NT2/D1 (cell line): ENCODE measurements around the gene C4orf50.

ENCODE experiments used
- DNase-seq: peaks from one replicate; pipeline ENCODE4 v3.0.0-alpha.2; 2011; ENCODE audit warnings: low read depth, low spot score
- H3K27me3 ChIP-seq: 2 replicates; pipeline ENCODE4 v1.6.0; 2011; ENCODE audit warnings: mild to moderate bottlenecking; ENCODE audit not compliant: insufficient read length, insufficient read depth
- H3K36me3 ChIP-seq: 2 replicates; pipeline ENCODE4 v1.6.1; 2011; ENCODE audit warnings: mild to moderate bottlenecking, low read length, mixed read lengths; ENCODE audit not compliant: insufficient read depth, insufficient read length
- H3K4me1 ChIP-seq: 2 replicates; pipeline ENCODE4 v1.5.1; 2011; ENCODE audit not compliant: insufficient read depth, insufficient read length
- H3K4me3 ChIP-seq: 2 replicates; pipeline ENCODE4 v1.5.1; 2011; ENCODE audit warnings: low read depth; ENCODE audit not compliant: insufficient read length
- H3K9ac ChIP-seq: 2 replicates; pipeline ENCODE4 v1.6.0; 2011; ENCODE audit warnings: low read depth; ENCODE audit not compliant: insufficient read length
- H3K9me3 ChIP-seq: 2 replicates; pipeline ENCODE4 v1.5.1; 2011; ENCODE audit warnings: mild to moderate bottlenecking, low read length; ENCODE audit not compliant: insufficient read depth
- SUZ12 ChIP-seq: IDR thresholded peaks from 2 replicates; pipeline ENCODE4 v1.6.1; 2011; ENCODE audit not compliant: insufficient read length, insufficient read depth; ENCODE audit errors: extremely low read depth
- YY1 ChIP-seq: IDR thresholded peaks from 2 replicates; pipeline ENCODE4 v1.6.1; 2011; ENCODE audit not compliant: insufficient read length, insufficient read depth
- ZNF274 ChIP-seq: IDR thresholded peaks from 2 replicates; pipeline ENCODE4 v1.6.1; 2011; ENCODE audit warnings: mild to moderate bottlenecking, low read depth, low read length

The C4orf50 gene

GRCh38 chr4:6043843-6044242 is 25.6 kb upstream of the C4orf50 start:
- Histone ChIP-seq H3K4me1 (no peaks in the 10 kb centered on the region), H3K27me3 (peaks cover 11% of the 10 kb centered on the region), H3K9ac (no peak overlapping the region), H3K36me3 (no peaks in the 10 kb centered on the region), H3K4me3 (no peak overlapping the region), H3K9me3 (no peaks in the 10 kb centered on the region)
- TF ChIP-seq YY1: no peak
- TF ChIP-seq ZNF274: no peak
- no peak for TF ChIP-seq SUZ12
- no peak for DNase-seq

GRCh38 chr4:6043188-6043587 is 25.0 kb upstream of the C4orf50 start:
- Histone ChIP-seq H3K9me3 (no peaks in the 10 kb centered on the region), H3K9ac (no peak overlapping the region), H3K36me3 (no peaks in the 10 kb centered on the region), H3K4me1 (no peaks in the 10 kb centered on the region), H3K27me3 (peaks cover 11% of the 10 kb centered on the region), H3K4me3 (no peak overlapping the region)
- TF ChIP-seq SUZ12 (no peak), YY1 (no peak), ZNF274 (no peak)
- DNase-seq: no peak

GRCh38 chr4:6042293-6043063 is 24.2 kb upstream of the C4orf50 start:
- Histone ChIP-seq H3K36me3 (no peaks in the 10 kb centered on the region), H3K9me3 (no peaks in the 10 kb centered on the region), H3K4me1 (no peaks in the 10 kb centered on the region), H3K27me3 (peaks cover 11% of the 10 kb centered on the region), H3K4me3 (no peak overlapping the region), H3K9ac (no peak overlapping the region)
- TF ChIP-seq SUZ12: no peak
- TF ChIP-seq ZNF274: no peak
- TF ChIP-seq YY1: no peak
- no peak for DNase-seq

GRCh38 chr4:6041800-6042199 is 23.6 kb upstream of the C4orf50 start:
- Histone ChIP-seq H3K9ac (no peak overlapping the region), H3K4me3 (no peak overlapping the region), H3K27me3 (peaks cover 11% of the 10 kb centered on the region), H3K9me3 (no peaks in the 10 kb centered on the region), H3K36me3 (no peaks in the 10 kb centered on the region), H3K4me1 (no peaks in the 10 kb centered on the region)
- TF ChIP-seq YY1 (no peak), SUZ12 (no peak), ZNF274 (no peak)
- no peak for DNase-seq

- TF ChIP-seq ZNF274 (no peak), SUZ12 (no peak), YY1 (no peak)
Measured at GRCh38 chr4:6038711-6039110, 20.5 kb upstream of the C4orf50 start.

GRCh38 chr4:6035786-6036185 is 17.6 kb upstream of the C4orf50 start:
- TF ChIP-seq ZNF274 (no peak), YY1 (no peak), SUZ12 (no peak)
- peaks cover 11% of the 10 kb centered on the region for H3K27me3 ChIP-seq
- H3K4me3 ChIP-seq: no peak overlapping the region
- peaks cover 9% of the 10 kb centered on the region for H3K4me1 ChIP-seq
- no peak overlapping the region for H3K9ac ChIP-seq
- no peaks in the 10 kb centered on the region for H3K36me3 ChIP-seq
- no peak for DNase-seq
- no peaks in the 10 kb centered on the region for H3K9me3 ChIP-seq

More at GRCh38 chr4:6038711-6039110, 20.5 kb upstream of the C4orf50 start:
- H3K9me3 ChIP-seq: no peaks in the 10 kb centered on the region
- peaks cover 9% of the 10 kb centered on the region for H3K4me1 ChIP-seq
- H3K27me3 ChIP-seq: peaks cover 11% of the 10 kb centered on the region
- H3K9ac ChIP-seq: no peak overlapping the region
- H3K36me3 ChIP-seq: no peaks in the 10 kb centered on the region
- no peak overlapping the region for H3K4me3 ChIP-seq
- no peak for DNase-seq

- no peaks in the 10 kb centered on the region for H3K9me3 ChIP-seq
- no peak overlapping the region for H3K4me3 ChIP-seq
- no peaks in the 10 kb centered on the region for H3K36me3 ChIP-seq
- no peak overlapping the region for H3K9ac ChIP-seq
- peaks cover 22% of the 10 kb centered on the region for H3K4me1 ChIP-seq
- no peak for DNase-seq
- no peak for TF ChIP-seq ZNF274
- no peaks in the 10 kb centered on the region for H3K27me3 ChIP-seq
Measured at GRCh38 chr4:6033381-6033780, 15.2 kb upstream of the C4orf50 start.
